ENCODE results near the gene RNF144A. TPM values are rescaled to one million over a fixed set of nuclear protein-coding genes. Genes with fewer than 3 reads are reported as not detected.

The RNF144A gene
- total RNA-seq, 1 experiment from 2014 or later = 9.5 TPM

DNA sequence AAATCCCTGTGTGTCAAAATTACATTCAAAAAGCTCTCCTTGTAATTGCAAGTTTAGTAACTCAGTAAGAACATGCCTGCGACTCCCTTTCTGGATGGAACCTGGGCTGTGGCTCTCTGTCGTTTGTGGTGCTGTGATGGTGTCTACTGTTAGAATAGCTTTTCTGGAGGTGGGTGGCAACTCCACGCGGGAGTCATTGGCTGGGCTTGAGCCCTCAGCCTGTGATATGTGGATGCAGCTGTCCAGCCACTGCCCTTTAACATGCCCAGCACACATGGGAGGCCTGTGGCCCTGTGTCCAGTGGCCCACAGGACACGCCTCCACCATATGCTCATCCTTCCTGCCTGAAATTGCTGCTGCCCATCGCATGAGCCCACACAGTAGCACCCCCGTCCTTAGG, 124.2 kb downstream of the RNF144A start:
- no peak overlapping the region for H3K4me2 ChIP-seq (ENCODE audit: low read length)
- H2AFZ ChIP-seq (ENCODE audit: low read length) = no peak overlapping the region
- H3K36me3 ChIP-seq (ENCODE audit: low read depth, low read length) = no peaks in the 10 kb centered on the region
- no peaks in the 10 kb centered on the region for H3K79me2 ChIP-seq (ENCODE audit: low read length)
- H3K4me1 ChIP-seq (ENCODE audit: insufficient read depth, low read length) = 0 out of 2 replicates have a peak, but pooled peaks cover 4% of the 10 kb centered on the region
- ATAC-seq (no peak), DNase-seq (no peak)
- H3K4me3 ChIP-seq (ENCODE audit: low read length) = no peak overlapping the region
- no peak overlapping the region for H3K9ac ChIP-seq (ENCODE audit: low read length)
- no peaks in the 10 kb centered on the region for H4K20me1 ChIP-seq (ENCODE audit: low read length)
- TF ChIP-seq EZH2 (IDR thresholded peaks at IDR 0.05; ENCODE audit: low read length, unreplicated experiment) (no peak), EZH2phosphoT487 (IDR thresholded peaks at IDR 0.05; ENCODE audit: borderline replicate concordance, low read length) (no peak)
- TF ChIP-seq, protein P1, sequence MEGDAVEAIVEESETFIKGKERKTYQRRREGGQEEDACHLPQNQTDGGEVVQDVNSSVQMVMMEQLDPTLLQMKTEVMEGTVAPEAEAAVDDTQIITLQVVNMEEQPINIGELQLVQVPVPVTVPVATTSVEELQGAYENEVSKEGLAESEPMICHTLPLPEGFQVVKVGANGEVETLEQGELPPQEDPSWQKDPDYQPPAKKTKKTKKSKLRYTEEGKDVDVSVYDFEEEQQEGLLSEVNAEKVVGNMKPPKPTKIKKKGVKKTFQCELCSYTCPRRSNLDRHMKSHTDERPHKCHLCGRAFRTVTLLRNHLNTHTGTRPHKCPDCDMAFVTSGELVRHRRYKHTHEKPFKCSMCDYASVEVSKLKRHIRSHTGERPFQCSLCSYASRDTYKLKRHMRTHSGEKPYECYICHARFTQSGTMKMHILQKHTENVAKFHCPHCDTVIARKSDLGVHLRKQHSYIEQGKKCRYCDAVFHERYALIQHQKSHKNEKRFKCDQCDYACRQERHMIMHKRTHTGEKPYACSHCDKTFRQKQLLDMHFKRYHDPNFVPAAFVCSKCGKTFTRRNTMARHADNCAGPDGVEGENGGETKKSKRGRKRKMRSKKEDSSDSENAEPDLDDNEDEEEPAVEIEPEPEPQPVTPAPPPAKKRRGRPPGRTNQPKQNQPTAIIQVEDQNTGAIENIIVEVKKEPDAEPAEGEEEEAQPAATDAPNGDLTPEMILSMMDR (conservative IDR thresholded peaks at IDR 0.05; ENCODE audit: low read depth, low read length) = no peak
- no peaks in the 10 kb centered on the region for H3K9me3 ChIP-seq (ENCODE audit: low read length)
- BruUV-seq (replicated peaks) = no TSS peak
- no peaks in the 10 kb centered on the region for H3K27me3 ChIP-seq (ENCODE audit: low read length)
- no peaks in the 10 kb centered on the region for H3K9me2 ChIP-seq (replicated peaks; ENCODE audit: low read length)
- ChIA-PET CTCF (no interaction called here), POLR2A (ENCODE audit: unreplicated experiment) (no interaction called here)
- H3K27ac ChIP-seq (ENCODE audit: low read length) = no peak overlapping the region
- intact Hi-C loops (cut with micrococcal nuclease) = no loop called here
- H3F3A ChIP-seq (ENCODE audit: low read length, unreplicated experiment) = no peaks in the 10 kb centered on the region

DNA sequence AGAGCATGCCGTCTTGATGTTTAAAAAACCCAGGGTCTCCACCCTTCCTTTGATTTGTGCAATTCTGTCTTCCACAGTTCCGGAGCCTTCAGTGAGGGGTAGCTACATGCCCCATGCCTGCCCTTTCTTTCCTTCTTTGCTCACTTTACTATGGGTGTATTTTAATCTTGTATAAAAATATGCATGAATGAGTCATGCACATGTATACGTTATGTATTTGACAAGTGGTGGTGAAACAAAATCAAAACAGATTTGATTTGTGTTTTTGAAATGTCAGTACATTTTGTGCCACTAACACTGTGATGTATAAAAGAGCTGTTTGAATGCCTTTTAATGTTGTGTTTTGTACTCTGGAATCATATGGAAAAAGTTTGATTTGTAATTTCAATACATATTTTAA, 126.5 kb downstream of the RNF144A start:
- peak; percentile 13 for DNase-seq
- Histone ChIP-seq H3F3A (ENCODE audit: low read length, unreplicated experiment) (no peaks in the 10 kb centered on the region), H3K4me1 (ENCODE audit: insufficient read depth, low read length) (0 out of 2 replicates have a peak, but pooled peaks cover 4% of the 10 kb centered on the region), H3K27ac (ENCODE audit: low read length) (no peak overlapping the region), H3K27me3 (ENCODE audit: low read length) (no peaks in the 10 kb centered on the region), H3K4me3 (ENCODE audit: low read length) (no peak overlapping the region), H3K9me2 (replicated peaks; ENCODE audit: low read length) (no peaks in the 10 kb centered on the region), H2AFZ (ENCODE audit: low read length) (no peak overlapping the region), H3K36me3 (ENCODE audit: low read depth, low read length) (no peaks in the 10 kb centered on the region), H4K20me1 (ENCODE audit: low read length) (no peaks in the 10 kb centered on the region), H3K4me2 (ENCODE audit: low read length) (no peak overlapping the region), H3K9ac (ENCODE audit: low read length) (no peak overlapping the region), H3K9me3 (ENCODE audit: low read length) (no peaks in the 10 kb centered on the region), H3K79me2 (ENCODE audit: low read length) (no peaks in the 10 kb centered on the region)
- TF ChIP-seq, protein P1 (conservative IDR thresholded peaks at IDR 0.05; ENCODE audit: low read depth, low read length) = no peak
- TF ChIP-seq EZH2 (IDR thresholded peaks at IDR 0.05; ENCODE audit: low read length, unreplicated experiment) = no peak
- TF ChIP-seq EZH2phosphoT487 (IDR thresholded peaks at IDR 0.05; ENCODE audit: borderline replicate concordance, low read length) = no peak
- intact Hi-C loops (cut with micrococcal nuclease) = loop anchor here (1.0 to 2.0 kb wide), 2 partner anchors 147 to 217 kb away; no protein-coding TSS in a partner anchor
- TSS peak; percentile 3 for BruUV-seq (replicated peaks)
- peak; percentile 65 for ATAC-seq
- ChIA-PET CTCF (interaction anchor here (0.6 to 1.3 kb wide), 2 partner anchors 70 to 147 kb away, joined by 5 to 6 read pairs; no protein-coding TSS in a partner anchor), POLR2A (ENCODE audit: unreplicated experiment) (no interaction called here)
